ENCODE data around the gene SCUBE2.

DNA sequence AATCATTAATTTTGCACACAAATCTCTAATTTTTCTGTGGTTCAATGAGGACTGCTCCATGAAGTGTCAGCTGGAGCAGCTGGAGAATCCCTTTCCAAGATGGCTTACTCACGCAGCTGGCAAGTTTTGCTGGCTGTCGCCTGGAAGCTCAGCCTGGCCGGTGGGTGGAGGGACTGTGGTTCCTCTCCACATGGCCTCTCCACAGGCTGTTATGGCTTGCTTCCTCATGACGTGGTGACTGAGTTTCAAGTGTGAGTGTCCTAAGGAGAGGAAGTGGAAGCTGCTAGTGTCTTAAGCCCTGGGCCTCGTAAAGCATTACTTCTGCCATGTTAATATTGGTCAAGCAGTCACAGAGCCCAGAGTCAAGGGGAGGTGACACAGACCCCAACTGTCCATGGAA, 73.6 kb downstream of the SCUBE2 start:
- TF ChIP-seq, protein P1, sequence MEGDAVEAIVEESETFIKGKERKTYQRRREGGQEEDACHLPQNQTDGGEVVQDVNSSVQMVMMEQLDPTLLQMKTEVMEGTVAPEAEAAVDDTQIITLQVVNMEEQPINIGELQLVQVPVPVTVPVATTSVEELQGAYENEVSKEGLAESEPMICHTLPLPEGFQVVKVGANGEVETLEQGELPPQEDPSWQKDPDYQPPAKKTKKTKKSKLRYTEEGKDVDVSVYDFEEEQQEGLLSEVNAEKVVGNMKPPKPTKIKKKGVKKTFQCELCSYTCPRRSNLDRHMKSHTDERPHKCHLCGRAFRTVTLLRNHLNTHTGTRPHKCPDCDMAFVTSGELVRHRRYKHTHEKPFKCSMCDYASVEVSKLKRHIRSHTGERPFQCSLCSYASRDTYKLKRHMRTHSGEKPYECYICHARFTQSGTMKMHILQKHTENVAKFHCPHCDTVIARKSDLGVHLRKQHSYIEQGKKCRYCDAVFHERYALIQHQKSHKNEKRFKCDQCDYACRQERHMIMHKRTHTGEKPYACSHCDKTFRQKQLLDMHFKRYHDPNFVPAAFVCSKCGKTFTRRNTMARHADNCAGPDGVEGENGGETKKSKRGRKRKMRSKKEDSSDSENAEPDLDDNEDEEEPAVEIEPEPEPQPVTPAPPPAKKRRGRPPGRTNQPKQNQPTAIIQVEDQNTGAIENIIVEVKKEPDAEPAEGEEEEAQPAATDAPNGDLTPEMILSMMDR (IDR thresholded peaks at IDR 0.05; ENCODE audit: low read depth, low read length, missing input control) = no peak
- TF ChIP-seq RAD21 (IDR thresholded peaks at IDR 0.05) (no peak), FOXA2 (IDR thresholded peaks at IDR 0.05) (no peak), JUND (IDR thresholded peaks at IDR 0.05) (no peak), SP1 (IDR thresholded peaks at IDR 0.05) (no peak), FOXA1 (IDR thresholded peaks at IDR 0.05) (no peak), YY1 (IDR thresholded peaks at IDR 0.05) (no peak), GABPA (IDR thresholded peaks at IDR 0.05 in 1 of 2, conservative IDR thresholded peaks at IDR 0.05 in 1 of 2) (no peak), TAF1 (conservative IDR thresholded peaks at IDR 0.05) (no peak), RXRA (IDR thresholded peaks at IDR 0.05) (no peak)
- TF ChIP-seq, protein P2, sequence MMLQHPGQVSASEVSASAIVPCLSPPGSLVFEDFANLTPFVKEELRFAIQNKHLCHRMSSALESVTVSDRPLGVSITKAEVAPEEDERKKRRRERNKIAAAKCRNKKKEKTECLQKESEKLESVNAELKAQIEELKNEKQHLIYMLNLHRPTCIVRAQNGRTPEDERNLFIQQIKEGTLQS (IDR thresholded peaks at IDR 0.05) = no peak
- TF ChIP-seq, protein P3, sequence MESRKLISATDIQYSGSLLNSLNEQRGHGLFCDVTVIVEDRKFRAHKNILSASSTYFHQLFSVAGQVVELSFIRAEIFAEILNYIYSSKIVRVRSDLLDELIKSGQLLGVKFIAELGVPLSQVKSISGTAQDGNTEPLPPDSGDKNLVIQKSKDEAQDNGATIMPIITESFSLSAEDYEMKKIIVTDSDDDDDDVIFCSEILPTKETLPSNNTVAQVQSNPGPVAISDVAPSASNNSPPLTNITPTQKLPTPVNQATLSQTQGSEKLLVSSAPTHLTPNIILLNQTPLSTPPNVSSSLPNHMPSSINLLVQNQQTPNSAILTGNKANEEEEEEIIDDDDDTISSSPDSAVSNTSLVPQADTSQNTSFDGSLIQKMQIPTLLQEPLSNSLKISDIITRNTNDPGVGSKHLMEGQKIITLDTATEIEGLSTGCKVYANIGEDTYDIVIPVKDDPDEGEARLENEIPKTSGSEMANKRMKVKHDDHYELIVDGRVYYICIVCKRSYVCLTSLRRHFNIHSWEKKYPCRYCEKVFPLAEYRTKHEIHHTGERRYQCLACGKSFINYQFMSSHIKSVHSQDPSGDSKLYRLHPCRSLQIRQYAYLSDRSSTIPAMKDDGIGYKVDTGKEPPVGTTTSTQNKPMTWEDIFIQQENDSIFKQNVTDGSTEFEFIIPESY (IDR thresholded peaks at IDR 0.05) = no peak
- TF ChIP-seq, protein P4, sequence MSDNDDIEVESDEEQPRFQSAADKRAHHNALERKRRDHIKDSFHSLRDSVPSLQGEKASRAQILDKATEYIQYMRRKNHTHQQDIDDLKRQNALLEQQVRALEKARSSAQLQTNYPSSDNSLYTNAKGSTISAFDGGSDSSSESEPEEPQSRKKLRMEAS (IDR thresholded peaks at IDR 0.05) = no peak
